ENCODE data around the gene ID3. TPM values are rescaled to one million over a fixed set of nuclear protein-coding genes. Genes with fewer than 3 reads are reported as not detected.

Gene ID3
- polyA plus RNA-seq, 1 donor from 2014 or later = 8.0 TPM

GRCh38 chr1:23592209-23592892, 33.0 kb upstream of the ID3 start:
- no peak overlapping the region for H3K9ac ChIP-seq (ENCODE audit: low read length)
- H3K27ac ChIP-seq (ENCODE audit: low read length) = no peak overlapping the region
- no peaks in the 10 kb centered on the region for H3K36me3 ChIP-seq (ENCODE audit: insufficient read depth, low read length)
- no peaks in the 10 kb centered on the region for H3K9me2 ChIP-seq (ENCODE audit: insufficient read depth, low read length)
- H3K9me3 ChIP-seq (ENCODE audit: low read length) = no peaks in the 10 kb centered on the region
- no peaks in the 10 kb centered on the region for H4K20me1 ChIP-seq (ENCODE audit: insufficient read depth)
- H3K79me2 ChIP-seq (replicated peaks; ENCODE audit: insufficient read depth, low read length) = no peaks in the 10 kb centered on the region
- TF ChIP-seq RAD21 (conservative IDR thresholded peaks at IDR 0.05) = no peak
- H3K27me3 ChIP-seq (ENCODE audit: insufficient read depth, low read depth, low read length) = no peaks in the 10 kb centered on the region
- H3F3A ChIP-seq (ENCODE audit: insufficient read depth, low read length, poor library complexity, severe bottlenecking) = no peaks in the 10 kb centered on the region
- H3K4me3 ChIP-seq (ENCODE audit: low read length) = no peak overlapping the region
- no peak overlapping the region for H2AFZ ChIP-seq (ENCODE audit: low read depth, low read length)
- no peak overlapping the region for H3K4me2 ChIP-seq (ENCODE audit: low read length)

GRCh38 chr1:23591460-23592208, 32.3 kb upstream of the ID3 start:
- Histone ChIP-seq H3K9ac (ENCODE audit: low read length) (no peak overlapping the region), H3K36me3 (ENCODE audit: insufficient read depth, low read length) (no peaks in the 10 kb centered on the region), H3K4me3 (ENCODE audit: low read length) (no peak overlapping the region), H4K20me1 (ENCODE audit: insufficient read depth) (no peaks in the 10 kb centered on the region), H3K4me2 (ENCODE audit: low read length) (no peak overlapping the region), H3K79me2 (replicated peaks; ENCODE audit: insufficient read depth, low read length) (no peaks in the 10 kb centered on the region), H3K9me3 (ENCODE audit: low read length) (no peaks in the 10 kb centered on the region), H3K27ac (ENCODE audit: low read length) (no peak overlapping the region), H3F3A (ENCODE audit: insufficient read depth, low read length, poor library complexity, severe bottlenecking) (no peaks in the 10 kb centered on the region), H3K27me3 (ENCODE audit: insufficient read depth, low read depth, low read length) (no peaks in the 10 kb centered on the region), H2AFZ (ENCODE audit: low read depth, low read length) (no peak overlapping the region), H3K9me2 (ENCODE audit: insufficient read depth, low read length) (no peaks in the 10 kb centered on the region)
- TF ChIP-seq SMC3 (conservative IDR thresholded peaks at IDR 0.05; ENCODE audit: poor library complexity) = no peak
- TF ChIP-seq EZH2 (IDR thresholded peaks at IDR 0.05; ENCODE audit: borderline replicate concordance, insufficient read depth, low read length, poor library complexity, severe bottlenecking) = no peak
- TF ChIP-seq RAD21 (conservative IDR thresholded peaks at IDR 0.05) = no peak
- no peak for TF ChIP-seq REST (IDR thresholded peaks at IDR 0.05; ENCODE audit: borderline replicate concordance)
- TF ChIP-seq POLR2AphosphoS5 (IDR thresholded peaks at IDR 0.05) = no peak
- no peak for TF ChIP-seq MXI1 (conservative IDR thresholded peaks at IDR 0.05; ENCODE audit: poor library complexity, severe bottlenecking)
- TF ChIP-seq TAF1 (IDR thresholded peaks at IDR 0.05; ENCODE audit: low read depth) = no peak

GRCh38 chr1:23590058-23590783, 30.9 kb upstream of the ID3 start:
- Histone ChIP-seq H3K79me2 (replicated peaks; ENCODE audit: insufficient read depth, low read length) (no peaks in the 10 kb centered on the region), H3K4me3 (ENCODE audit: low read length) (no peak overlapping the region), H3K27me3 (ENCODE audit: insufficient read depth, low read depth, low read length) (no peaks in the 10 kb centered on the region), H3K9me3 (ENCODE audit: low read length) (no peaks in the 10 kb centered on the region), H3K36me3 (ENCODE audit: insufficient read depth, low read length) (no peaks in the 10 kb centered on the region), H3K9me2 (ENCODE audit: insufficient read depth, low read length) (no peaks in the 10 kb centered on the region), H3F3A (ENCODE audit: insufficient read depth, low read length, poor library complexity, severe bottlenecking) (no peaks in the 10 kb centered on the region), H3K27ac (ENCODE audit: low read length) (no peak overlapping the region), H4K20me1 (ENCODE audit: insufficient read depth) (no peaks in the 10 kb centered on the region), H3K9ac (ENCODE audit: low read length) (no peak overlapping the region), H3K4me2 (ENCODE audit: low read length) (no peak overlapping the region), H2AFZ (ENCODE audit: low read depth, low read length) (no peak overlapping the region)
- TF ChIP-seq RAD21 (conservative IDR thresholded peaks at IDR 0.05) (no peak), SMC3 (conservative IDR thresholded peaks at IDR 0.05; ENCODE audit: poor library complexity) (no peak), EZH2 (IDR thresholded peaks at IDR 0.05; ENCODE audit: borderline replicate concordance, insufficient read depth, low read length, poor library complexity, severe bottlenecking) (no peak), REST (IDR thresholded peaks at IDR 0.05; ENCODE audit: borderline replicate concordance) (no peak), POLR2AphosphoS5 (IDR thresholded peaks at IDR 0.05) (no peak), EP300 (conservative IDR thresholded peaks at IDR 0.05; ENCODE audit: poor library complexity, severe bottlenecking) (no peak), TAF1 (IDR thresholded peaks at IDR 0.05; ENCODE audit: low read depth) (no peak)

Measured in neural cell (in vitro differentiated cells).